Endothelial cell of umbilical vein (primary cell): ENCODE measurements around the gene KCNQ5.

ENCODE experiments used
- EZH2 ChIP-seq: IDR thresholded peaks from 2 replicates; pipeline ENCODE4 v1.6.1; 2012; ENCODE audit warnings: borderline replicate concordance, low read depth, mild to moderate bottlenecking, moderate library complexity, low read length, inconsistent platforms; ENCODE audit not compliant: severe bottlenecking
- FOS ChIP-seq: IDR thresholded peaks from 2 replicates; pipeline ENCODE4 v1.6.1; 2011; ENCODE audit warnings: mild to moderate bottlenecking, low read length, moderate library complexity, borderline replicate concordance; ENCODE audit not compliant: insufficient read depth
- JUN ChIP-seq: IDR thresholded peaks from 2 replicates; pipeline ENCODE4 v1.6.1; 2011; ENCODE audit warnings: borderline replicate concordance, low read depth; ENCODE audit not compliant: insufficient read length, insufficient read depth
- POLR2A ChIP-seq: IDR thresholded peaks from 2 replicates; pipeline ENCODE4 v1.6.1; 2012; ENCODE audit warnings: low read depth, mild to moderate bottlenecking, control low read depth, low read length
- POLR2AphosphoS5 ChIP-seq: IDR thresholded peaks from 2 replicates; pipeline ENCODE4 v1.6.1; 2012; ENCODE audit warnings: low read depth, mild to moderate bottlenecking, control low read depth, low read length, moderate library complexity; ENCODE audit not compliant: insufficient read depth
- TF ChIP-seq, protein P1 (sequence below), 2 donors: IDR thresholded peaks; 1 replicate in 1 of 2; 2 replicates in 1 of 2; pipeline ENCODE4 v1.5.1; 2011; ENCODE audit warnings: low read length in 2 of 2, mild to moderate bottlenecking in 2 of 2, moderate library complexity in 2 of 2, control low read depth in 1 of 2, inconsistent platforms in 1 of 2, low read depth in 1 of 2; ENCODE audit not compliant: insufficient read depth in 1 of 2; ENCODE audit errors: extremely low read depth in 1 of 2
- TF ChIP-seq, protein P2 (sequence below): IDR thresholded peaks from 2 replicates; pipeline ENCODE4 v1.6.1; 2011; ENCODE audit not compliant: insufficient read depth, insufficient read length

DNA sequence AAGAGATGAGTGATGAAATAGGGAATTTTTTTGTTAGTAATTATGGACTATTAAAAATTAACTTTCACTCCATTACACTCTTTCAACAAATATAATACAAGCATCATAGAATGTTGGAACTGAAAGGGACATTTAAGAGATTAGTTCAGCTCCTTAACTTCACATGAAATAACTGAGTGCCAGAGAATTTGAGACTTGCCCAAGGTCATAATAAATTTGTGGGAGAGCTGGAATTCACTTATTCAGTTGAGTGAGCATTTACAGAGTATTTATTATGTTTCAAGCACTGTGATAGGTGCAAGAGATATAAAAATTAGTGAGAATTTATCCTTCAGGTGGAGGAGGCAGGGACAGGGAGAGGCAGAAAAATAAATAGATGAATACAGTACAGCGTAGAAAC is 154.6 kb downstream of the KCNQ5 start:
- TF ChIP-seq, protein P1, sequence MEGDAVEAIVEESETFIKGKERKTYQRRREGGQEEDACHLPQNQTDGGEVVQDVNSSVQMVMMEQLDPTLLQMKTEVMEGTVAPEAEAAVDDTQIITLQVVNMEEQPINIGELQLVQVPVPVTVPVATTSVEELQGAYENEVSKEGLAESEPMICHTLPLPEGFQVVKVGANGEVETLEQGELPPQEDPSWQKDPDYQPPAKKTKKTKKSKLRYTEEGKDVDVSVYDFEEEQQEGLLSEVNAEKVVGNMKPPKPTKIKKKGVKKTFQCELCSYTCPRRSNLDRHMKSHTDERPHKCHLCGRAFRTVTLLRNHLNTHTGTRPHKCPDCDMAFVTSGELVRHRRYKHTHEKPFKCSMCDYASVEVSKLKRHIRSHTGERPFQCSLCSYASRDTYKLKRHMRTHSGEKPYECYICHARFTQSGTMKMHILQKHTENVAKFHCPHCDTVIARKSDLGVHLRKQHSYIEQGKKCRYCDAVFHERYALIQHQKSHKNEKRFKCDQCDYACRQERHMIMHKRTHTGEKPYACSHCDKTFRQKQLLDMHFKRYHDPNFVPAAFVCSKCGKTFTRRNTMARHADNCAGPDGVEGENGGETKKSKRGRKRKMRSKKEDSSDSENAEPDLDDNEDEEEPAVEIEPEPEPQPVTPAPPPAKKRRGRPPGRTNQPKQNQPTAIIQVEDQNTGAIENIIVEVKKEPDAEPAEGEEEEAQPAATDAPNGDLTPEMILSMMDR (IDR thresholded peaks at IDR 0.05; ENCODE audit: extremely low read depth in 1 of 2, insufficient read depth in 1 of 2, low read depth in 1 of 2, low read length in 2 of 2): no peak
- TF ChIP-seq EZH2 (no peak), JUN (no peak), POLR2AphosphoS5 (no peak), POLR2A (no peak), FOS (no peak)
- TF ChIP-seq, protein P2, sequence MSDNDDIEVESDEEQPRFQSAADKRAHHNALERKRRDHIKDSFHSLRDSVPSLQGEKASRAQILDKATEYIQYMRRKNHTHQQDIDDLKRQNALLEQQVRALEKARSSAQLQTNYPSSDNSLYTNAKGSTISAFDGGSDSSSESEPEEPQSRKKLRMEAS: no peak
